ENCODE data around the gene HOXB7.

DNA sequence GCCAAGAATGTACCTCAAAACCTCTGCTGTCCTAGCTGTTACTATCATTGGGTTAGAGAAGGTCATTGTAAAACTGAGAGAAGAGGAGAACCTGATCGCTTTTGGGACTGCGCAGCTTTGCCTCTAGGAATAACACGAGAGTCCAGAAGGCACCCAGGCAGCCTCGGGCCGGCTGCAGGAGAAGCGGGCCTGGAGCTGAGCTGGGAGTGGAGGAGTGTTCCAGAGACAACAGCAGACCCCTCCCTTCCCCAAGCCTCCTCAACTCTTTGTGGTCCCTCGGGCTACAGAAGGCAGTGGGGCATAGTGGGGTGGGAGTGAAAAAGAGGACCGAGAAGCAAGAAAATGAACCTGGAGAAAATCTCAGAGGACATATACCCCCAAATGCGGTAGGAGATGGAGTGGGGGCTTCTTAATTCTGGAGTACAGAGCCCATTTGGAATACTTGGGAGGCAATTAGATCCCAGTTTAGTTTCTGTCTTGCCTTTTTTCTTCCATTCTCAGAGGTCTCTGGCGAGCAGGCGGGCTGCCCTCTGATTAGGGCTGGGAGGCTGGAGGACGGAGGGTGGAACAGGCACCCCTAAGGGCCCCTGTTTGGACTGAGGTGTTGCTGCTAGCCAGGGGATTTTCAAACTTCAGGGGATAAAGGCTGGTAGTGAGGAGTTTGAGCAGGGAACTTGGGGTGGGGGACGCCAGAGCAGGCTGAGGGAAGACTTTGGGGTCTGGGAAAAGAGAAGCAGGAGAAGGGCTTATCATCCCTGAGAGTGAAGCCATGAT lies 52.6 kb downstream of the HOXB7 start:
- TF ChIP-seq, protein P1, sequence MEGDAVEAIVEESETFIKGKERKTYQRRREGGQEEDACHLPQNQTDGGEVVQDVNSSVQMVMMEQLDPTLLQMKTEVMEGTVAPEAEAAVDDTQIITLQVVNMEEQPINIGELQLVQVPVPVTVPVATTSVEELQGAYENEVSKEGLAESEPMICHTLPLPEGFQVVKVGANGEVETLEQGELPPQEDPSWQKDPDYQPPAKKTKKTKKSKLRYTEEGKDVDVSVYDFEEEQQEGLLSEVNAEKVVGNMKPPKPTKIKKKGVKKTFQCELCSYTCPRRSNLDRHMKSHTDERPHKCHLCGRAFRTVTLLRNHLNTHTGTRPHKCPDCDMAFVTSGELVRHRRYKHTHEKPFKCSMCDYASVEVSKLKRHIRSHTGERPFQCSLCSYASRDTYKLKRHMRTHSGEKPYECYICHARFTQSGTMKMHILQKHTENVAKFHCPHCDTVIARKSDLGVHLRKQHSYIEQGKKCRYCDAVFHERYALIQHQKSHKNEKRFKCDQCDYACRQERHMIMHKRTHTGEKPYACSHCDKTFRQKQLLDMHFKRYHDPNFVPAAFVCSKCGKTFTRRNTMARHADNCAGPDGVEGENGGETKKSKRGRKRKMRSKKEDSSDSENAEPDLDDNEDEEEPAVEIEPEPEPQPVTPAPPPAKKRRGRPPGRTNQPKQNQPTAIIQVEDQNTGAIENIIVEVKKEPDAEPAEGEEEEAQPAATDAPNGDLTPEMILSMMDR (IDR thresholded peaks at IDR 0.05) = no peak
- TF ChIP-seq POLR2A (IDR thresholded peaks at IDR 0.05) = no peak
